Stimulated activated CD8-positive, alpha-beta memory T cell treated with anti-CD3 and anti-CD28 coated beads, Interleukin-15, amount 100 ng/mL, for 48 hours (primary cell): Measurements from ENCODE around the gene ORAI2.
"Not testable (repeated sequence)": the region's sequence is repeated elsewhere in the genome, so short reads cannot be mapped to it uniquely, and the experiment has no call there.

Source experiments
- DNase-seq, 2 donors: peaks; one replicate each; pipeline ENCODE4 v3.0.0-alpha.2; 2020; ENCODE audit warnings: low read depth in 2 of 2

Gene ORAI2

GRCh38 chr7:102498321-102498720 lies 64.9 kb downstream of the ORAI2 start:
- not testable (repeated sequence) for DNase-seq

GRCh38 chr7:102503141-102503540 lies 69.8 kb downstream of the ORAI2 start:
- not testable (repeated sequence) for DNase-seq

GRCh38 chr7:102505298-102506185 lies 72.2 kb downstream of the ORAI2 start:
- not testable (repeated sequence) for DNase-seq
